HepG2 (cell line): ENCODE results near the gene GPC3. TPM values are rescaled to one million over a fixed set of nuclear protein-coding genes. Genes with fewer than 3 reads are reported as not detected.

Source experiments
- ATAC-seq: fragments of 200-7000 bp; cut with Tn5 transposase; 3 replicates; pipeline ENCODE4 v1.9.1; 2020; ENCODE audit warnings: mild to moderate bottlenecking, moderate library complexity
- BruUV-seq: library from RNA; stranded (reverse); fragments of 400-500 nt; replicated peaks from 2 replicates; lab custom pipeline; 2021; lab: Mats Ljungman, UMichigan
- CTCF ChIA-PET: fragments of 300-600 bp; formaldehyde crosslinking; extraction: SDS; loops from one replicate; lab custom pipeline; 2021; ENCODE audit warnings: low total read pairs, inconsistent platforms, low intra/inter-chr PET ratio; lab: Yijun Ruan, JAX
- POLR2A ChIA-PET: fragments of 350-600 bp; sonication (Branson Sonifier 250); formaldehyde crosslinking; loops from one replicate; lab custom pipeline; 2020; ENCODE audit warnings: antibody characterized with exemption, inconsistent platforms; lab: Yijun Ruan, JAX
- DNase-seq: peaks from one replicate; pipeline ENCODE4 v3.0.0-alpha.2; 2015; ENCODE audit warnings: low spot score
- FAIRE-seq: peaks from 3 replicates; lab custom pipeline; 2011; peaks lifted over from hg19 to GRCh38; lab: Jason Lieb, UNC
- H2AFZ ChIP-seq: one replicate; pipeline ENCODE4 v1.6.1; 2011; ENCODE audit warnings: low read length, inconsistent platforms
- H3K27ac ChIP-seq: fragments of 300-600 bp; 3 replicates; pipeline ENCODE4 v1.8.0; 2011; ENCODE audit warnings: mixed run types, mild to moderate bottlenecking, mixed read lengths, low read length, inconsistent platforms; ENCODE audit not compliant: insufficient read depth; ENCODE audit errors: extremely low read length
- H3K27me3 ChIP-seq, 2 experiments: fragments of 200-600 bp in 1 of 2; 2 replicates in 1 of 2; 3 replicates in 1 of 2; pipeline versions ENCODE4 v1.6.0 to v1.8.0; 2011; ENCODE audit warnings: low read length in 2 of 2, mild to moderate bottlenecking in 2 of 2, moderate library complexity in 2 of 2, inconsistent platforms in 1 of 2; ENCODE audit not compliant: insufficient read depth in 2 of 2, control insufficient read depth in 1 of 2
- H3K36me3 ChIP-seq, 2 experiments: fragments of 200-600 bp in 1 of 2; replicated peaks in 1 of 2; 2 replicates in 1 of 2; 3 replicates in 1 of 2; pipeline versions ENCODE4 v1.5.1 to v1.8.0; 2011; ENCODE audit warnings: low read length in 2 of 2, inconsistent platforms in 1 of 2; ENCODE audit not compliant: insufficient read depth in 2 of 2, control insufficient read depth in 1 of 2
- H3K4me1 ChIP-seq: 2 replicates; pipeline ENCODE4 v1.5.1; 2012; ENCODE audit warnings: low read length, inconsistent platforms; ENCODE audit not compliant: insufficient read depth
- H3K4me2 ChIP-seq: 2 replicates; pipeline ENCODE4 v1.6.0; 2011; ENCODE audit warnings: low read depth, low read length, inconsistent platforms
- H3K4me3 ChIP-seq, 3 experiments: fragments of 200-600 bp in 1 of 3; sonication (generic), shearing (Covaris generic) in 1 of 3; replicated peaks in 1 of 3; 2 replicates each; pipeline ENCODE4 v1.5.1; 2011 to 2016; ENCODE audit warnings: low read length in 3 of 3, inconsistent platforms in 2 of 3, low read depth in 2 of 3, mild to moderate bottlenecking in 2 of 3, control low read depth in 1 of 3, mixed read lengths in 1 of 3; ENCODE audit not compliant: insufficient read depth in 1 of 3
- H3K79me2 ChIP-seq: one replicate; pipeline ENCODE4 v1.6.1; 2011; ENCODE audit warnings: low read length, inconsistent platforms; ENCODE audit not compliant: insufficient read depth
- H3K9ac ChIP-seq: 2 replicates; pipeline ENCODE4 v1.6.0; 2011; ENCODE audit warnings: mild to moderate bottlenecking, low read depth, low read length, inconsistent platforms; ENCODE audit not compliant: insufficient read depth
- H3K9me3 ChIP-seq: 2 replicates; pipeline ENCODE4 v1.5.1; 2012; ENCODE audit warnings: mild to moderate bottlenecking, low read length
- H4K20me1 ChIP-seq: 2 replicates; pipeline ENCODE4 v1.6.0; 2011; ENCODE audit warnings: inconsistent platforms, mild to moderate bottlenecking, low read length, moderate library complexity; ENCODE audit not compliant: insufficient read depth
- IRF1 ChIP-seq: sonication (generic); formaldehyde crosslinking; IDR thresholded peaks from 2 replicates; pipeline ENCODE4 v1.4.0; 2020; ENCODE audit warnings: low read depth, mild to moderate bottlenecking, missing genetic modification reagents
- RBM22 ChIP-seq: fragments of 200-400 bp; formaldehyde crosslinking; optimal IDR thresholded peaks from 2 replicates; pipeline ENCODE3; 2017; ENCODE audit warnings: mild to moderate bottlenecking, low read length, moderate library complexity
- WGBS: methylation state at CpG from one replicate; pipeline ENCODE4 v1.1.6; 2017; ENCODE audit warnings: low lambda C conversion rate; 5-methylcytosine and 5-hydroxymethylcytosine counted together
- in situ Hi-C: cut with HindIII; loops from 2 replicates; pipeline ENCODE4 v1.10.0; 2017; ENCODE audit warnings: low pct_unique_long_range_greater_than_20kb; ENCODE audit not compliant: extremely low pct_ligation_motif_present
- intact Hi-C: fragments of 100-400 bp; cut with micrococcal nuclease; formaldehyde crosslinking; loops from one replicate; pipeline ENCODE4 v1.10.0; 2022; ENCODE audit not compliant: unreplicated experiment
- polyA plus RNA-seq, 8 experiments: library from polyadenylated mRNA; depleted of rRNA in 3 of 8; stranded (reverse) in 7 of 8; unstranded in 1 of 8; fragments of >200 nt; fragmentation: Illumina TruSeq in 4 of 8; extraction: Trizol in 4 of 8; gene quantifications; 2 replicates each; pipeline versions ENCODE4 v1.2.1 to v1.2.3, GENCODE V29; 2011 to 2016; ENCODE audit warnings: low read depth in 4 of 8, missing spikeins in 1 of 8, mixed read lengths in 1 of 8; ENCODE audit not compliant: insufficient read depth in 1 of 8
- total RNA-seq, 5 experiments: library from RNA; depleted of rRNA; stranded (reverse); fragments of >200 nt; fragmentation: Illumina TruSeq; extraction: Trizol; gene quantifications; 2 replicates each; pipeline ENCODE4 v1.2.3, GENCODE V29; 2016; ENCODE audit warnings: low read depth in 1 of 5
- TF ChIP-seq, protein P1 (sequence below): IDR thresholded peaks from 2 replicates; pipeline ENCODE4 v1.6.1; 2016; ENCODE audit warnings: low read depth, missing genetic modification reagents, missing compliant biosample characterization
- TF ChIP-seq, protein P2 (sequence below), 2 experiments: IDR thresholded peaks; 2 replicates each; pipeline ENCODE4 v1.6.1; 2011 to 2012; ENCODE audit warnings: low read length in 2 of 2, borderline replicate concordance in 1 of 2, low read depth in 1 of 2, mild to moderate bottlenecking in 1 of 2, moderate library complexity in 1 of 2

The GPC3 gene
- total and polyA plus RNA-seq, 2 of the 13 experiments (the other 11 are each of a cell fraction or from before 2014, with no cell fraction given), result 1,799 to 3,263 TPM

GRCh38 chrX:133574716-133575115 is 410.7 kb downstream of the GPC3 start:
- POLR2A ChIA-PET, result no interaction called here
- H3K27me3 ChIP-seq, result no peaks in the 10 kb centered on the region
- no peak overlapping the region for H2AFZ ChIP-seq
- intact Hi-C loops, result no loop called here
- no peaks in the 10 kb centered on the region for H3K9me3 ChIP-seq
- peaks cover 16% of the 10 kb centered on the region for H4K20me1 ChIP-seq
- H3K9ac ChIP-seq, result no peak overlapping the region
- no peak overlapping the region for H3K27ac ChIP-seq
- no peak overlapping the region for H3K4me2 ChIP-seq
- CTCF ChIA-PET, result no interaction called here
- H3K4me3 ChIP-seq, result no peak overlapping the region
- BruUV-seq, result no TSS peak
- in situ Hi-C loops, result no loop called here
- H3K4me1 ChIP-seq, result no peaks in the 10 kb centered on the region
- H3K79me2 ChIP-seq, result no peaks in the 10 kb centered on the region
- FAIRE-seq, result no peak
- no peak for ATAC-seq
- peaks cover 0 to 32% of the 10 kb centered on the region in 2 experiments; a peak in 4 of 5 replicates for H3K36me3 ChIP-seq
- DNase-seq, result no peak
- peak; percentile 92 for TF ChIP-seq RBM22
- TF ChIP-seq, protein P1, sequence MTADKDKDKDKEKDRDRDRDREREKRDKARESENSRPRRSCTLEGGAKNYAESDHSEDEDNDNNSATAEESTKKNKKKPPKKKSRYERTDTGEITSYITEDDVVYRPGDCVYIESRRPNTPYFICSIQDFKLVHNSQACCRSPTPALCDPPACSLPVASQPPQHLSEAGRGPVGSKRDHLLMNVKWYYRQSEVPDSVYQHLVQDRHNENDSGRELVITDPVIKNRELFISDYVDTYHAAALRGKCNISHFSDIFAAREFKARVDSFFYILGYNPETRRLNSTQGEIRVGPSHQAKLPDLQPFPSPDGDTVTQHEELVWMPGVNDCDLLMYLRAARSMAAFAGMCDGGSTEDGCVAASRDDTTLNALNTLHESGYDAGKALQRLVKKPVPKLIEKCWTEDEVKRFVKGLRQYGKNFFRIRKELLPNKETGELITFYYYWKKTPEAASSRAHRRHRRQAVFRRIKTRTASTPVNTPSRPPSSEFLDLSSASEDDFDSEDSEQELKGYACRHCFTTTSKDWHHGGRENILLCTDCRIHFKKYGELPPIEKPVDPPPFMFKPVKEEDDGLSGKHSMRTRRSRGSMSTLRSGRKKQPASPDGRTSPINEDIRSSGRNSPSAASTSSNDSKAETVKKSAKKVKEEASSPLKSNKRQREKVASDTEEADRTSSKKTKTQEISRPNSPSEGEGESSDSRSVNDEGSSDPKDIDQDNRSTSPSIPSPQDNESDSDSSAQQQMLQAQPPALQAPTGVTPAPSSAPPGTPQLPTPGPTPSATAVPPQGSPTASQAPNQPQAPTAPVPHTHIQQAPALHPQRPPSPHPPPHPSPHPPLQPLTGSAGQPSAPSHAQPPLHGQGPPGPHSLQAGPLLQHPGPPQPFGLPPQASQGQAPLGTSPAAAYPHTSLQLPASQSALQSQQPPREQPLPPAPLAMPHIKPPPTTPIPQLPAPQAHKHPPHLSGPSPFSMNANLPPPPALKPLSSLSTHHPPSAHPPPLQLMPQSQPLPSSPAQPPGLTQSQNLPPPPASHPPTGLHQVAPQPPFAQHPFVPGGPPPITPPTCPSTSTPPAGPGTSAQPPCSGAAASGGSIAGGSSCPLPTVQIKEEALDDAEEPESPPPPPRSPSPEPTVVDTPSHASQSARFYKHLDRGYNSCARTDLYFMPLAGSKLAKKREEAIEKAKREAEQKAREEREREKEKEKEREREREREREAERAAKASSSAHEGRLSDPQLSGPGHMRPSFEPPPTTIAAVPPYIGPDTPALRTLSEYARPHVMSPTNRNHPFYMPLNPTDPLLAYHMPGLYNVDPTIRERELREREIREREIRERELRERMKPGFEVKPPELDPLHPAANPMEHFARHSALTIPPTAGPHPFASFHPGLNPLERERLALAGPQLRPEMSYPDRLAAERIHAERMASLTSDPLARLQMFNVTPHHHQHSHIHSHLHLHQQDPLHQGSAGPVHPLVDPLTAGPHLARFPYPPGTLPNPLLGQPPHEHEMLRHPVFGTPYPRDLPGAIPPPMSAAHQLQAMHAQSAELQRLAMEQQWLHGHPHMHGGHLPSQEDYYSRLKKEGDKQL (CRISPR knock-in tag), result no peak
- 100% methylated on average over 2 of the region's 2 CpGs for WGBS

DNA sequence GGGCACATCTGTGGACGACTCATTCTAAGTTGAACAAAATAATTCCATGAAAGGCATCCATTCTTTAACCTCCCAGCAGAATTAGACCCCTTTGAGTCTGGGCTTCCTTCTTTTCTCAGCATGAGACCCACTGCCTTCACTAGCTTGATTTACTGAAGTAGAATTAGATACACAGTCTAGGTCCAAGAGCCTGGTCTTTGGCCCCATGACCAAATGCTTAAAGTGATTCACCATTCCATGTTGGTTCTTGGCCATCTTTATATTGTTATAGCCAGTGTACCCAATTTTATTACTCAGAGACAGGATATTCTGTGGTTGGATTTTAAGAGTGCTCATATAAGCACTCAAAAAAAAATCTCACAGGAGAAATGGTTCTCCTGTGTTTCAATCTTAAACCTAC is 414.8 kb downstream of the GPC3 start:
- Histone ChIP-seq H3K36me3 (peaks cover 4 to 23% of the 10 kb centered on the region in 2 experiments), H3K9ac (no peak overlapping the region), H2AFZ (no peak overlapping the region), H3K79me2 (no peaks in the 10 kb centered on the region), H3K4me2 (no peak overlapping the region), H3K27me3 (no peaks in the 10 kb centered on the region), H4K20me1 (peaks cover 29% of the 10 kb centered on the region; the same call in 1 of the 2 replicates), H3K4me3 (no peak overlapping the region), H3K4me1 (no peaks in the 10 kb centered on the region), H3K27ac (no peak overlapping the region), H3K9me3 (no peaks in the 10 kb centered on the region)
- ATAC-seq, result no peak
- no peak for DNase-seq
- ChIA-PET CTCF (no interaction called here), POLR2A (no interaction called here)
- intact Hi-C loops, result no loop called here
- in situ Hi-C loops, result no loop called here
- WGBS, result 100% methylated on average over 1 of the region's 1 CpG
- no TSS peak for BruUV-seq
- no peak for FAIRE-seq
- TF ChIP-seq RBM22 (peak; percentile 83), IRF1 (CRISPR knock-in tag) (no peak)
- TF ChIP-seq, protein P2, sequence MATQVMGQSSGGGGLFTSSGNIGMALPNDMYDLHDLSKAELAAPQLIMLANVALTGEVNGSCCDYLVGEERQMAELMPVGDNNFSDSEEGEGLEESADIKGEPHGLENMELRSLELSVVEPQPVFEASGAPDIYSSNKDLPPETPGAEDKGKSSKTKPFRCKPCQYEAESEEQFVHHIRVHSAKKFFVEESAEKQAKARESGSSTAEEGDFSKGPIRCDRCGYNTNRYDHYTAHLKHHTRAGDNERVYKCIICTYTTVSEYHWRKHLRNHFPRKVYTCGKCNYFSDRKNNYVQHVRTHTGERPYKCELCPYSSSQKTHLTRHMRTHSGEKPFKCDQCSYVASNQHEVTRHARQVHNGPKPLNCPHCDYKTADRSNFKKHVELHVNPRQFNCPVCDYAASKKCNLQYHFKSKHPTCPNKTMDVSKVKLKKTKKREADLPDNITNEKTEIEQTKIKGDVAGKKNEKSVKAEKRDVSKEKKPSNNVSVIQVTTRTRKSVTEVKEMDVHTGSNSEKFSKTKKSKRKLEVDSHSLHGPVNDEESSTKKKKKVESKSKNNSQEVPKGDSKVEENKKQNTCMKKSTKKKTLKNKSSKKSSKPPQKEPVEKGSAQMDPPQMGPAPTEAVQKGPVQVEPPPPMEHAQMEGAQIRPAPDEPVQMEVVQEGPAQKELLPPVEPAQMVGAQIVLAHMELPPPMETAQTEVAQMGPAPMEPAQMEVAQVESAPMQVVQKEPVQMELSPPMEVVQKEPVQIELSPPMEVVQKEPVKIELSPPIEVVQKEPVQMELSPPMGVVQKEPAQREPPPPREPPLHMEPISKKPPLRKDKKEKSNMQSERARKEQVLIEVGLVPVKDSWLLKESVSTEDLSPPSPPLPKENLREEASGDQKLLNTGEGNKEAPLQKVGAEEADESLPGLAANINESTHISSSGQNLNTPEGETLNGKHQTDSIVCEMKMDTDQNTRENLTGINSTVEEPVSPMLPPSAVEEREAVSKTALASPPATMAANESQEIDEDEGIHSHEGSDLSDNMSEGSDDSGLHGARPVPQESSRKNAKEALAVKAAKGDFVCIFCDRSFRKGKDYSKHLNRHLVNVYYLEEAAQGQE (IDR thresholded peaks at IDR 0.05; ENCODE audit: borderline replicate concordance in 1 of 2, low read depth in 1 of 2, low read length in 2 of 2), result no peak
